GM12874 (cell line): ENCODE data around the gene ITPR1.

Experiments used
- CTCF ChIP-seq: IDR thresholded peaks from 2 replicates; pipeline ENCODE4 v1.5.1; 2011; ENCODE audit warnings: low read depth, mild to moderate bottlenecking, control low read depth, low read length, moderate library complexity; ENCODE audit not compliant: insufficient read depth

ITPR1 gene

GRCh38 chr3:4741106-4741403 lies 247.9 kb downstream of the ITPR1 start:
- TF ChIP-seq CTCF = no peak

- TF ChIP-seq CTCF = no peak
Measured at GRCh38 chr3:4741404-4742307, 248.5 kb downstream of the ITPR1 start.

DNA sequence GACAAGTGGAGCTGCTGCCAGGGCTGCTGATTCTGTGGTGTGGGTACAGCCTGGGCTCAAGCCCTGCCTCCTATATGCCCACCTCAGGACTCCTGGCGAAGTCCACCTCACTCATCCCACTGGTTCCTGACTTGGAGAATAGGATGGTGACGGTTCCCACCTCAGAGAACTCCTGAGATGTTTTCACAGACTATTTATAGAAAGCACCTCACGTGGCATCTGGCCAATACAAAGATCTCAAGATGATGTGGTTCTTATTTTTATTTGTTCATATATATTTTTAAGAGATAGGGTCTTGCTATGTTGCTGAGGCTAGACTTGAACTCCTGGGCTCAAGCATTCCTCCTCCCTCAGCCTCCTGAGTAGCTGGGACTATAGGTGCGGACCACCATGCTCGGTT lies 249.2 kb downstream of the ITPR1 start:
- TF ChIP-seq CTCF = no peak

- no peak for TF ChIP-seq CTCF
Measured at GRCh38 chr3:4743371-4743770, 250.2 kb downstream of the ITPR1 start.

GRCh38 chr3:4744405-4745234 lies 251.5 kb downstream of the ITPR1 start:
- TF ChIP-seq CTCF = no peak

GRCh38 chr3:4745235-4745610 lies 252.1 kb downstream of the ITPR1 start:
- TF ChIP-seq CTCF = no peak

GRCh38 chr3:4746241-4746958 lies 253.3 kb downstream of the ITPR1 start:
- TF ChIP-seq CTCF = no peak
